Tibial nerve (tissue), 4 donors: ENCODE data around the gene C17orf75. TPM values are rescaled to one million over a fixed set of nuclear protein-coding genes. Genes with fewer than 3 reads are reported as not detected.
A peak's percentile ranks its signal among the peaks of the same experiment; 100 is the strongest.

Experiments used
- DNase-seq, 2 donors: peaks; one replicate each; pipeline ENCODE4 v3.0.0-alpha.2; 2019; ENCODE audit warnings: low spot score in 2 of 2
- H3K27ac ChIP-seq, 4 donors: fragments of 200-600 bp; sonication (generic) in 3 of 4; one replicate each; pipeline ENCODE4 v1.5.1; 2017 to 2019; ENCODE audit warnings: mild to moderate bottlenecking in 1 of 4
- H3K27me3 ChIP-seq, 2 donors: fragments of 200-600 bp; sonication (generic) in 1 of 2; one replicate each; pipeline versions ENCODE4 v1.5.1 to v1.6.0; 2017 to 2019
- H3K36me3 ChIP-seq, 3 donors: fragments of 200-600 bp; sonication (generic); one replicate each; pipeline ENCODE4 v1.5.1; 2018 to 2019
- H3K4me1 ChIP-seq, 4 donors: fragments of 200-600 bp; sonication (generic) in 3 of 4; one replicate each; pipeline ENCODE4 v1.5.1; 2017 to 2019
- H3K4me3 ChIP-seq, 4 donors: fragments of 200-600 bp; sonication (generic) in 3 of 4; one replicate each; pipeline ENCODE4 v1.5.1; 2017 to 2019; ENCODE audit warnings: mild to moderate bottlenecking in 1 of 4, moderate library complexity in 1 of 4
- H3K9me3 ChIP-seq, 4 donors: fragments of 200-600 bp; sonication (generic) in 3 of 4; one replicate each; pipeline ENCODE4 v1.5.1; 2017 to 2019
- CTCF ChIP-seq, 5 experiments: fragments of 200-600 bp in 3 of 5; fragments of 450-650 bp in 2 of 5; sonication (generic) in 3 of 5; IDR thresholded peaks; one replicate each; pipeline ENCODE4 v1.5.1; 2016 to 2019; ENCODE audit warnings: antibody characterized with exemption in 5 of 5, mild to moderate bottlenecking in 3 of 5, moderate library complexity in 2 of 5
- EP300 ChIP-seq, 2 donors: sonication (generic); formaldehyde crosslinking; IDR thresholded peaks; one replicate each; pipeline ENCODE4 v1.6.1; 2017; ENCODE audit warnings: antibody characterized with exemption in 2 of 2, mild to moderate bottlenecking in 1 of 2
- POLR2A ChIP-seq, 2 donors: fragments of 450-650 bp; IDR thresholded peaks; one replicate each; pipeline ENCODE4 v1.6.1; 2017; ENCODE audit warnings: antibody characterized with exemption in 2 of 2, mild to moderate bottlenecking in 2 of 2, moderate library complexity in 2 of 2
- WGBS, 2 donors: methylation state at CpG; one replicate each; pipeline ENCODE4 v1.1.5; 2018; 5-methylcytosine and 5-hydroxymethylcytosine counted together
- total RNA-seq, 4 donors: library from RNA; depleted of rRNA; stranded (reverse); fragments of >200 nt; gene quantifications; one replicate each; pipeline ENCODE4 v1.1.0, GENCODE V29; 2016

Gene C17orf75
- total RNA-seq, 4 donors from 2014 or later = 5.9 to 20.2 (median 16.8) TPM

GRCh38 chr17:32349854-32350665, 8.1 kb upstream of the C17orf75 start, which contains the start of gene ZNF207:
Gene ZNF207, plus strand, starts transcription at chr17:32350157. Its CDS starts 129 bp downstream, at chr17:32350286.
- 0% methylated on average over 47 of the region's 47 CpGs for WGBS, 2 donors
- peaks cover 0 to 49% (median 26%) of the 10 kb centered on the region in 4 donors for H3K4me1 ChIP-seq
- H3K27ac ChIP-seq = peak within 1 kb of the TSS; percentile 94 to 99 (median 96)
- peak in 2 of 5 experiments; percentile 6 to 8 for TF ChIP-seq CTCF (IDR thresholded peaks at IDR 0.05)
- TF ChIP-seq POLR2A (IDR thresholded peaks at IDR 0.05) = peak; percentile 80 to 88
- peak; percentile 59 to 99 for TF ChIP-seq EP300 (IDR thresholded peaks at IDR 0.05)
- DNase-seq = peak; percentile 95 to 96
- no peaks in the 10 kb centered on the region for H3K9me3 ChIP-seq
- H3K4me3 ChIP-seq = peak within 1 kb of the TSS; percentile 65 to 98 (median 90)
- H3K27me3 ChIP-seq = no peaks in the 10 kb centered on the region
- peaks cover 0 to 26% (median 5%) of the 10 kb centered on the region in 3 donors for H3K36me3 ChIP-seq

- Histone ChIP-seq H3K27ac (peak overlapping the region; percentile 94 to 99 (median 96)), H3K36me3 (peaks cover 0 to 20% (median 5%) of the 10 kb centered on the region in 3 donors), H3K9me3 (no peaks in the 10 kb centered on the region), H3K4me1 (peaks cover 0 to 43% (median 24%) of the 10 kb centered on the region in 4 donors), H3K27me3 (no peaks in the 10 kb centered on the region), H3K4me3 (peak overlapping the region; percentile 65 to 98 (median 90))
- 26 to 32% methylated on average over 15 of the region's 15 CpGs for WGBS, 2 donors
- DNase-seq = peak in 1 of 2 donors; percentile 21
- no peak for TF ChIP-seq POLR2A (IDR thresholded peaks at IDR 0.05)
These were observed 7.5 kb upstream of the C17orf75 start for GRCh38 chr17:32349503-32349853.

GRCh38 chr17:32348483-32348800, 6.5 kb upstream of the C17orf75 start:
- Histone ChIP-seq H3K4me1 (peaks cover 0 to 34% (median 21%) of the 10 kb centered on the region in 4 donors), H3K4me3 (no peak overlapping the region), H3K36me3 (peaks cover 0 to 12% (median 0%) of the 10 kb centered on the region in 3 donors), H3K27ac (no peak overlapping the region), H3K27me3 (no peaks in the 10 kb centered on the region), H3K9me3 (no peaks in the 10 kb centered on the region)
- DNase-seq = no peak
- 96 to 100% methylated on average over 2 of the region's 2 CpGs for WGBS, 2 donors
- TF ChIP-seq EP300 (IDR thresholded peaks at IDR 0.05) = no peak

GRCh38 chr17:32345951-32346600, 4.1 kb upstream of the C17orf75 start:
- H3K27me3 ChIP-seq = no peaks in the 10 kb centered on the region
- no peak overlapping the region for H3K4me3 ChIP-seq
- H3K27ac ChIP-seq = no peak overlapping the region
- H3K4me1 ChIP-seq = peaks cover 0 to 26% (median 8%) of the 10 kb centered on the region in 4 donors
- WGBS, 2 donors = 83 to 87% methylated on average over 11 of the region's 11 CpGs
- no peak for DNase-seq
- H3K9me3 ChIP-seq = no peaks in the 10 kb centered on the region
- no peak for TF ChIP-seq EP300 (IDR thresholded peaks at IDR 0.05)
- no peak for TF ChIP-seq POLR2A (IDR thresholded peaks at IDR 0.05)
- TF ChIP-seq CTCF (IDR thresholded peaks at IDR 0.05) = no peak
- no peaks in the 10 kb centered on the region for H3K36me3 ChIP-seq

GRCh38 chr17:32342603-32343325, 791 bp upstream of the C17orf75 start:
- TF ChIP-seq CTCF (IDR thresholded peaks at IDR 0.05) (no peak), POLR2A (IDR thresholded peaks at IDR 0.05) (no peak), EP300 (IDR thresholded peaks at IDR 0.05) (no peak)
- Histone ChIP-seq H3K4me3 (peak overlapping the region; percentile 46 to 79 (median 64)), H3K36me3 (peaks cover 0 to 12% (median 0%) of the 10 kb centered on the region in 3 donors), H3K9me3 (no peaks in the 10 kb centered on the region), H3K27me3 (no peaks in the 10 kb centered on the region), H3K27ac (peak overlapping the region; percentile 65 to 87 (median 78)), H3K4me1 (peaks cover 0 to 18% (median 4%) of the 10 kb centered on the region in 4 donors)
- no peak for DNase-seq
- 61 to 67% methylated on average over 14 of the region's 14 CpGs for WGBS, 2 donors
